Measurements from ENCODE around the gene HRH2.

Gene HRH2

GRCh38 chr5:175706499-175706898, 48.6 kb downstream of the HRH2 start:
- Histone ChIP-seq H3K36me3 (ENCODE audit: control insufficient read depth, low read length) (no peaks in the 10 kb centered on the region), H3K4me1 (ENCODE audit: control insufficient read depth, low read length) (no peaks in the 10 kb centered on the region), H3K79me2 (ENCODE audit: control insufficient read depth, low read length) (no peaks in the 10 kb centered on the region), H3K4me2 (ENCODE audit: low read length) (no peak overlapping the region), H3K27ac (ENCODE audit: low read depth, low read length) (no peak overlapping the region), H3K9me3 (ENCODE audit: control insufficient read depth, insufficient read depth, low read length) (no peaks in the 10 kb centered on the region), H3K4me3 (ENCODE audit: low read length) (no peak overlapping the region), H3K27me3 (ENCODE audit: control insufficient read depth, low read length) (no peaks in the 10 kb centered on the region), H4K20me1 (ENCODE audit: control insufficient read depth, insufficient read depth, low read depth, low read length) (no peaks in the 10 kb centered on the region), H3K9me2 (replicated peaks; ENCODE audit: control insufficient read depth, low read length) (no peaks in the 10 kb centered on the region), H3F3A (ENCODE audit: control insufficient read depth, insufficient read depth) (no peaks in the 10 kb centered on the region)
- TF ChIP-seq CTCF (IDR thresholded peaks at IDR 0.05; ENCODE audit: low read depth, low read length, poor library complexity, severe bottlenecking), result no peak

- Histone ChIP-seq H3K9me2 (replicated peaks; ENCODE audit: control insufficient read depth, low read length) (no peaks in the 10 kb centered on the region), H3F3A (ENCODE audit: control insufficient read depth, insufficient read depth) (no peaks in the 10 kb centered on the region), H3K4me3 (ENCODE audit: low read length) (no peak overlapping the region), H3K79me2 (ENCODE audit: control insufficient read depth, low read length) (no peaks in the 10 kb centered on the region), H3K9me3 (ENCODE audit: control insufficient read depth, insufficient read depth, low read length) (no peaks in the 10 kb centered on the region), H3K4me1 (ENCODE audit: control insufficient read depth, low read length) (no peaks in the 10 kb centered on the region), H3K27ac (ENCODE audit: low read depth, low read length) (no peak overlapping the region), H3K27me3 (ENCODE audit: control insufficient read depth, low read length) (no peaks in the 10 kb centered on the region), H4K20me1 (ENCODE audit: control insufficient read depth, insufficient read depth, low read depth, low read length) (no peaks in the 10 kb centered on the region), H3K4me2 (ENCODE audit: low read length) (no peak overlapping the region), H3K36me3 (ENCODE audit: control insufficient read depth, low read length) (no peaks in the 10 kb centered on the region)
- TF ChIP-seq EZH2phosphoT487 (IDR thresholded peaks at IDR 0.05; ENCODE audit: borderline replicate concordance, low read length) (no peak), CTCF (IDR thresholded peaks at IDR 0.05; ENCODE audit: low read depth, low read length, poor library complexity, severe bottlenecking) (no peak)
Observed at GRCh38 chr5:175707751-175708375, 50.0 kb downstream of the HRH2 start.

DNA sequence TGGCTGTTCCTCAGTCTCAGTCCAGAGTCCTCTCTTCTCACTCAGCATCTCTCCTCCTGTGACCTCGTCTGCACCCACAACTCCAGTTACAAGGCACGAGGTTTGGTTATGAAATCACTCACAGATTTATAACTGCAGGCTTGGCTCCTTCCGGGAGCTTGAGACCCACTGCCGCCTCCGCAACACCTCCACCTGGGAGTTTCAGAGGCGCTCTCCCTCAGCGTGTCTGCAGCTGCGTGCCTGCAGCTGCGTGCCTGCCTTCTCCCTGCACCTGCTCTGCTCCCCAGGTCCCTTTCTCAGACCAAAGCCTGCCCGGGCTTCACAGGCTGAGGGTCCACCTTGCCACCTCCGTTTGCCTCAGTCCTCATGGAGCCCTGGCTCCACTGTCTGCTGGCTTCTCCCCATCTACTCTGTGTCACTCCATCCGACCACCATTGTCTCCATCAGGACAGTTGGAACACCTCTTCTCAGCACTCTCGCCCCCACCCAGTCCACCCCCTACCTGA, 51.5 kb downstream of the HRH2 start:
- no peaks in the 10 kb centered on the region for H3K9me2 ChIP-seq (replicated peaks; ENCODE audit: control insufficient read depth, low read length)
- 0 out of 2 replicates have a peak, but pooled peaks cover 3% of the 10 kb centered on the region for H3K27me3 ChIP-seq (ENCODE audit: control insufficient read depth, low read length)
- no peak overlapping the region for H3K4me2 ChIP-seq (ENCODE audit: low read length)
- H3F3A ChIP-seq (ENCODE audit: control insufficient read depth, insufficient read depth), result no peaks in the 10 kb centered on the region
- H3K79me2 ChIP-seq (ENCODE audit: control insufficient read depth, low read length), result no peaks in the 10 kb centered on the region
- H3K4me1 ChIP-seq (ENCODE audit: control insufficient read depth, low read length), result no peaks in the 10 kb centered on the region
- H3K27ac ChIP-seq (ENCODE audit: low read depth, low read length), result no peak overlapping the region
- H4K20me1 ChIP-seq (ENCODE audit: control insufficient read depth, insufficient read depth, low read depth, low read length), result no peaks in the 10 kb centered on the region
- TF ChIP-seq CTCF (IDR thresholded peaks at IDR 0.05; ENCODE audit: low read depth, low read length, poor library complexity, severe bottlenecking) (no peak), EZH2phosphoT487 (IDR thresholded peaks at IDR 0.05; ENCODE audit: borderline replicate concordance, low read length) (no peak)
- H3K36me3 ChIP-seq (ENCODE audit: control insufficient read depth, low read length), result no peaks in the 10 kb centered on the region
- H3K9me3 ChIP-seq (ENCODE audit: control insufficient read depth, insufficient read depth, low read length), result no peaks in the 10 kb centered on the region
- no peak overlapping the region for H3K4me3 ChIP-seq (ENCODE audit: low read length)
